Smooth muscle cell (in vitro differentiated cells): ENCODE measurements around the gene PBXIP1. TPM values are rescaled to one million over a fixed set of nuclear protein-coding genes. Genes with fewer than 3 reads are reported as not detected.

Source experiments
- DNase-seq: peaks from one replicate; lab custom pipeline; 2025; ENCODE audit not compliant: unreplicated experiment; lab: John Stamatoyannopoulos, UW
- H2AFZ ChIP-seq: fragments of 200-600 bp; sonication (generic); 2 replicates; pipeline ENCODE4 v1.6.0; 2016; ENCODE audit warnings: antibody characterized with exemption, low read depth, mild to moderate bottlenecking
- H3F3A ChIP-seq: fragments of 200-600 bp; sonication (generic); 2 replicates; pipeline ENCODE4 v1.6.0; 2017; ENCODE audit warnings: antibody characterized with exemption, low read depth
- H3K27ac ChIP-seq: fragments of 200-600 bp; sonication (generic); 2 replicates; pipeline ENCODE4 v1.5.1; 2016; ENCODE audit warnings: low read depth, mild to moderate bottlenecking
- H3K27me3 ChIP-seq: fragments of 200-600 bp; sonication (generic); 2 replicates; pipeline ENCODE4 v1.6.1; 2016; ENCODE audit warnings: low read depth, mild to moderate bottlenecking
- H3K36me3 ChIP-seq: fragments of 200-600 bp; sonication (generic); 2 replicates; pipeline ENCODE4 v1.5.1; 2016; ENCODE audit warnings: low read depth
- H3K4me1 ChIP-seq: fragments of 200-600 bp; sonication (generic); 2 replicates; pipeline ENCODE4 v1.5.1; 2016; ENCODE audit warnings: low read depth
- H3K4me2 ChIP-seq: fragments of 200-600 bp; sonication (generic); 2 replicates; pipeline ENCODE4 v1.6.0; 2016; ENCODE audit warnings: mild to moderate bottlenecking
- H3K4me3 ChIP-seq: fragments of 200-600 bp; sonication (generic); 2 replicates; pipeline ENCODE4 v1.5.1; 2016; ENCODE audit warnings: mild to moderate bottlenecking
- H3K79me2 ChIP-seq: fragments of 200-600 bp; sonication (generic); 2 replicates; pipeline ENCODE4 v1.6.0; 2016; ENCODE audit warnings: low read depth, mild to moderate bottlenecking
- H3K9ac ChIP-seq: fragments of 200-600 bp; sonication (generic); 2 replicates; pipeline ENCODE4 v1.6.0; 2016; ENCODE audit warnings: low read depth
- H3K9me3 ChIP-seq: fragments of 200-600 bp; sonication (generic); replicated peaks from 2 replicates; pipeline ENCODE4 v1.5.1; 2016; ENCODE audit warnings: low read depth
- H4K20me1 ChIP-seq: fragments of 200-600 bp; sonication (generic); 2 replicates; pipeline ENCODE4 v1.6.0; 2016; ENCODE audit warnings: low read depth
- WGBS: methylation state at CpG from one replicate; pipeline ENCODE4 v1.1.7; 2016; ENCODE audit warnings: low lambda C conversion rate; 5-methylcytosine and 5-hydroxymethylcytosine counted together
- polyA plus RNA-seq: library from polyadenylated mRNA; unstranded; fragments of >200 nt; fragmentation: Nextera tagmentation; extraction: Ambion mirVana; gene quantifications from 2 replicates; pipeline ENCODE4 v1.2.1, GENCODE V29; 2016
- total RNA-seq: library from RNA; depleted of rRNA; stranded (reverse); fragments of >200 nt; gene quantifications from 2 replicates; pipeline ENCODE4 v1.2.3, GENCODE V29; 2014
- TF ChIP-seq, protein P1 (sequence below): fragments of 200-600 bp; sonication (generic); IDR thresholded peaks from 2 replicates; pipeline ENCODE4 v1.5.1; 2017; ENCODE audit warnings: borderline replicate concordance, mild to moderate bottlenecking, antibody characterized with exemption; ENCODE audit not compliant: insufficient read depth, poor library complexity, severe bottlenecking

Gene PBXIP1
- total and polyA plus RNA-seq, 2 experiments from 2014 or later = 40.5 to 41.9 TPM

DNA sequence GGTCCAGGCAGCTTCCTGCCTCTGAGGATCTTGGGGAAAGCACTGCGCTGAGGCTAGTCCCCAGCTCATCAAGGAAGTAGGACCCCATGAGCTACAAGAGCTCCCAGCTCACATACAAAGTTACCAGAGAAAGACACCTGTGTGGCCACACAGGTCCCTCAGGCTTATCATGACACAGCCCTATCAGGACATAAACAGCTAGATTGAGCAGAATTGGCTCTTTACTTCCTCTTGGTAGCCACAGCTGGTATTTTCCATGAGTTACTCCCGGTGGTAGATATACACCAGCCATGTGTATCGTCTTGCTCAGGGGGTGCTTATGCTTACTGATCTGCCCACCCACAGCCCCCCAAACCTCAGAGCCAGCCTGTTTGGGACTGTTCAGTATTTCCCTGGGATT is 38.7 kb upstream of the PBXIP1 start:
- Histone ChIP-seq H3K79me2 (no peaks in the 10 kb centered on the region), H3K4me3 (no peak overlapping the region), H4K20me1 (no peaks in the 10 kb centered on the region), H3K4me2 (no peak overlapping the region), H2AFZ (no peak overlapping the region), H3F3A (no peaks in the 10 kb centered on the region), H3K27ac (no peak overlapping the region), H3K4me1 (peaks cover under 1% of the 10 kb centered on the region), H3K9ac (no peak overlapping the region), H3K9me3 (no peaks in the 10 kb centered on the region), H3K27me3 (no peaks in the 10 kb centered on the region), H3K36me3 (no peaks in the 10 kb centered on the region)
- DNase-seq = no peak
- WGBS = 86% methylated on average over 3 of the region's 3 CpGs
- TF ChIP-seq, protein P1, sequence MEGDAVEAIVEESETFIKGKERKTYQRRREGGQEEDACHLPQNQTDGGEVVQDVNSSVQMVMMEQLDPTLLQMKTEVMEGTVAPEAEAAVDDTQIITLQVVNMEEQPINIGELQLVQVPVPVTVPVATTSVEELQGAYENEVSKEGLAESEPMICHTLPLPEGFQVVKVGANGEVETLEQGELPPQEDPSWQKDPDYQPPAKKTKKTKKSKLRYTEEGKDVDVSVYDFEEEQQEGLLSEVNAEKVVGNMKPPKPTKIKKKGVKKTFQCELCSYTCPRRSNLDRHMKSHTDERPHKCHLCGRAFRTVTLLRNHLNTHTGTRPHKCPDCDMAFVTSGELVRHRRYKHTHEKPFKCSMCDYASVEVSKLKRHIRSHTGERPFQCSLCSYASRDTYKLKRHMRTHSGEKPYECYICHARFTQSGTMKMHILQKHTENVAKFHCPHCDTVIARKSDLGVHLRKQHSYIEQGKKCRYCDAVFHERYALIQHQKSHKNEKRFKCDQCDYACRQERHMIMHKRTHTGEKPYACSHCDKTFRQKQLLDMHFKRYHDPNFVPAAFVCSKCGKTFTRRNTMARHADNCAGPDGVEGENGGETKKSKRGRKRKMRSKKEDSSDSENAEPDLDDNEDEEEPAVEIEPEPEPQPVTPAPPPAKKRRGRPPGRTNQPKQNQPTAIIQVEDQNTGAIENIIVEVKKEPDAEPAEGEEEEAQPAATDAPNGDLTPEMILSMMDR = no peak

DNA sequence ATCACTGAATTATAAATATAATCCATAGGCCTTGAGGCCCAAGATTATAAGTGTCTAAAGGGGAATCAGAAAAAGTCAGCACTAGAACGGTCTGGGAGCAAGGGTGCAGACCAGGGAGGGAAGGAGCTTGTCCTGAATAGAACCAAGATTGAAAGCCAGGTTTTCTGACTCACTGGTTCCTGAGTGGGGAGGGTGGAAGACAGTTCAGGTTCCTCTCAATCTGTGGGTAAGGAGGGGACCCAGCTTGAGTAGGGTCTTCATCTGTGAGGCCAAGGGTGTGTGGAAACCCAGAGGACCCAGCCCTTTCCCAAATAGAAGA is 38.3 kb upstream of the PBXIP1 start:
- WGBS = 95% methylated on average over 1 of the region's 1 CpG
- Histone ChIP-seq H3K9ac (no peak overlapping the region), H3K79me2 (peaks cover under 1% of the 10 kb centered on the region), H3K4me3 (no peak overlapping the region), H2AFZ (no peak overlapping the region), H3K27ac (no peak overlapping the region), H3K4me2 (no peak overlapping the region), H3K36me3 (no peaks in the 10 kb centered on the region), H3K9me3 (no peaks in the 10 kb centered on the region), H3K4me1 (no peaks in the 10 kb centered on the region), H3K27me3 (no peaks in the 10 kb centered on the region), H3F3A (no peaks in the 10 kb centered on the region), H4K20me1 (no peaks in the 10 kb centered on the region)
- TF ChIP-seq, protein P1 = no peak
- DNase-seq = no peak

DNA sequence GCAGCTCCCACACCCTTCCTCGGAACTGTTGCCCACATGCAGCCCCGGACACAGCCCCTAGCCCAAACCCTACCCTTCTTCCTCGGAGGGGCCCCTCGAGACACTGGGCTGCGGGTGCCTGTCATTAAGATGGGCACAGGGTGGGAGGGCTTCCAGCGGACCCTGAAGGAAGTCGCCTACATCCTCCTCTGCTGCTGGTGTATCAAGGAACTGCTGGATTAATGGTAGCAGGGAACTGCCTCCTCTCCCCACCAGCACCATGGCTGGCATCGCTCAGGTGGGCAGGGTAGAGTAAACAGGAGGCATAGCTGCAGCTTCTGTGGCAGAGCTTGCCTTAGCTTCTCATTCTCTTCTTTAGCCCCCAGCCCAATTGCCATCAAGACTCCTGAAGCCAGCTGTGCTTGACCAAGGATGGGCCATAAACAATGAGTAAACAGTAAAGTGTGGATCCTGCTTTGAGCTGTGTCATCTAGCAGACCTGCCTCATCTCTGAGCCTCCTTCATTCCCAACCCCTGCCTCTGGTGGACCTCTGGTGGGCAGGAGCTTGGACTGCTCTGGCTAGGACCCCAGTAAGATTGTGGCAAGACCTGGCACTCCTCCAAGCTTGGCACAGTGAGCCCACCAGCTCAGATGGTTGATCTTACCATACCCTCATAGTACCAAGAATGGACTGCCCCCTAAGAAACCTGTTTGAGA is 37.8 kb upstream of the PBXIP1 start, which contains the start of gene LENEP:
Gene LENEP, plus strand, starts transcription at position 15 of the 697 bp plus-strand sequence. Its CDS starts 22 bp downstream, at position 37.
- no peaks in the 10 kb centered on the region for H3K36me3 ChIP-seq
- no peak within 1 kb of the TSS for H3K9ac ChIP-seq
- H3K27ac ChIP-seq = peak within 1 kb of the TSS; percentile 56
- no peak for DNase-seq
- WGBS = 85% methylated on average over 8 of the region's 8 CpGs
- no peak within 1 kb of the TSS for H3K4me3 ChIP-seq
- no peaks in the 10 kb centered on the region for H3K9me3 ChIP-seq
- H3K79me2 ChIP-seq = peaks cover 5% of the 10 kb centered on the region
- no peaks in the 10 kb centered on the region for H3K27me3 ChIP-seq
- TF ChIP-seq, protein P1 = no peak
- H2AFZ ChIP-seq = no peak within 1 kb of the TSS
- H3K4me2 ChIP-seq = no peak within 1 kb of the TSS
- no peaks in the 10 kb centered on the region for H4K20me1 ChIP-seq
- H3F3A ChIP-seq = no peaks in the 10 kb centered on the region
- no peaks in the 10 kb centered on the region for H3K4me1 ChIP-seq
